Left lung (tissue), 10 donors: ENCODE data around the gene PLXNA2. TPM values are rescaled to one million over a fixed set of nuclear protein-coding genes. Genes with fewer than 3 reads are reported as not detected.

Experiments
- ATAC-seq: fragments of 200-7000 bp; cut with Tn5 transposase; one replicate; pipeline ENCODE4 v1.9.1; 2020; ENCODE audit warnings: moderate library complexity
- DNase-seq, 4 donors: peaks; one replicate each; pipeline ENCODE4 v3.0.0-alpha.2; 2013 to 2020
- H3K27ac ChIP-seq, 2 donors: fragments of 200-600 bp; sonication (generic) in 1 of 2; one replicate each; pipeline versions ENCODE4 v1.5.0 to v1.8.0; 2020 to 2021
- H3K27me3 ChIP-seq, 2 donors: fragments of 200-600 bp; sonication (generic) in 1 of 2; one replicate each; pipeline versions ENCODE4 v1.5.0 to v1.8.0; 2020 to 2021
- H3K36me3 ChIP-seq, 2 donors: fragments of 200-600 bp; sonication (generic) in 1 of 2; one replicate each; pipeline versions ENCODE4 v1.5.0 to v1.8.0; 2020 to 2021
- H3K4me1 ChIP-seq, 2 donors: fragments of 200-600 bp; one replicate each; pipeline ENCODE4 v1.8.0; 2021
- H3K4me3 ChIP-seq, 2 donors: fragments of 200-600 bp; sonication (generic) in 1 of 2; one replicate each; pipeline versions ENCODE4 v1.5.0 to v1.8.0; 2020 to 2021; ENCODE audit warnings: mild to moderate bottlenecking in 1 of 2
- H3K9me3 ChIP-seq, 2 donors: fragments of 200-600 bp; sonication (generic) in 1 of 2; one replicate each; pipeline versions ENCODE4 v1.5.0 to v1.8.0; 2020 to 2021
- CTCF ChIP-seq, 2 donors: fragments of 200-600 bp; sonication (generic) in 1 of 2; IDR thresholded peaks; one replicate each; pipeline versions ENCODE4 v1.5.0 to v1.8.0; 2021; ENCODE audit warnings: antibody characterized with exemption in 2 of 2
- intact Hi-C, 2 donors: fragments of 100-400 bp; cut with DNase I; formaldehyde crosslinking; loops; one replicate each; pipeline versions ENCODE4 v1.11.2 to v1.14.2; 2022
- polyA plus RNA-seq, 6 donors: library from polyadenylated mRNA; unstranded; fragments of 120-200 nt; gene quantifications; one replicate each; pipeline ENCODE4 v1.2.1, GENCODE V29; 2013; ENCODE audit not compliant: insufficient read length in 6 of 6
- total RNA-seq, 2 donors: library from RNA; stranded (reverse); fragmentation: NEBNext Ultra II Directional; extraction: Animal tissue kit (Norgen Biotek cat#: 25700); gene quantifications; one replicate each; pipeline ENCODE4 v1.2.1, GENCODE V29; 2021
- donor health status: DM: no; HTN: yes; CAD: no.
- donor health status: DM: no; HTN: no; CAD: no.

Gene PLXNA2
- total and polyA plus RNA-seq, 8 donors: 21.4 to 92.8 (median 34.0) TPM

- no peak for TF ChIP-seq CTCF (IDR thresholded peaks at IDR 0.05)
- Histone ChIP-seq H3K36me3 (peaks cover 0 to 81% of the 10 kb centered on the region in 2 donors), H3K27ac (no peak overlapping the region), H3K4me1 (no peaks in the 10 kb centered on the region), H3K9me3 (no peaks in the 10 kb centered on the region), H3K4me3 (no peak overlapping the region), H3K27me3 (no peaks in the 10 kb centered on the region)
- ATAC-seq: no peak
- DNase-seq: no peak
- intact Hi-C loops: no loop called here
Observed at GRCh38 chr1:208060215-208060869, 183.8 kb downstream of the PLXNA2 start.

GRCh38 chr1:208059409-208060001, 184.7 kb downstream of the PLXNA2 start:
- no peak for TF ChIP-seq CTCF (IDR thresholded peaks at IDR 0.05)
- Histone ChIP-seq H3K36me3 (peaks cover 0 to 78% of the 10 kb centered on the region in 2 donors), H3K4me3 (no peak overlapping the region), H3K4me1 (no peaks in the 10 kb centered on the region), H3K27ac (no peak overlapping the region), H3K27me3 (no peaks in the 10 kb centered on the region), H3K9me3 (no peaks in the 10 kb centered on the region)
- intact Hi-C loops: no loop called here
- no peak for ATAC-seq
- DNase-seq: no peak

GRCh38 chr1:208058756-208059155, 185.4 kb downstream of the PLXNA2 start:
- DNase-seq (no peak), ATAC-seq (no peak)
- no peaks in the 10 kb centered on the region for H3K27me3 ChIP-seq
- intact Hi-C loops: no loop called here
- H3K4me1 ChIP-seq: no peaks in the 10 kb centered on the region
- H3K36me3 ChIP-seq: peaks cover 0 to 81% of the 10 kb centered on the region in 2 donors
- no peak for TF ChIP-seq CTCF (IDR thresholded peaks at IDR 0.05)
- H3K27ac ChIP-seq: no peak overlapping the region
- H3K9me3 ChIP-seq: no peaks in the 10 kb centered on the region
- no peak overlapping the region for H3K4me3 ChIP-seq

- intact Hi-C loops: no loop called here
- no peaks in the 10 kb centered on the region for H3K27me3 ChIP-seq
- no peak overlapping the region for H3K27ac ChIP-seq
- H3K4me1 ChIP-seq: no peaks in the 10 kb centered on the region
- H3K36me3 ChIP-seq: peaks cover 0 to 84% of the 10 kb centered on the region in 2 donors
- TF ChIP-seq CTCF (IDR thresholded peaks at IDR 0.05): no peak
- no peak for DNase-seq
- ATAC-seq: no peak
- no peaks in the 10 kb centered on the region for H3K9me3 ChIP-seq
- no peak overlapping the region for H3K4me3 ChIP-seq
Observed at GRCh38 chr1:208058267-208058666, 185.9 kb downstream of the PLXNA2 start.

GRCh38 chr1:208057056-208057455, 187.1 kb downstream of the PLXNA2 start:
- Histone ChIP-seq H3K4me3 (no peak overlapping the region), H3K36me3 (peaks cover 0 to 85% of the 10 kb centered on the region in 2 donors), H3K27me3 (no peaks in the 10 kb centered on the region)

More at GRCh38 chr1:208057056-208057455, 187.1 kb downstream of the PLXNA2 start:
- no peak overlapping the region for H3K27ac ChIP-seq
- no peaks in the 10 kb centered on the region for H3K9me3 ChIP-seq
- DNase-seq (no peak), ATAC-seq (no peak)
- H3K4me1 ChIP-seq: no peaks in the 10 kb centered on the region
- no peak for TF ChIP-seq CTCF (IDR thresholded peaks at IDR 0.05)
- intact Hi-C loops: no loop called here
